IMR-90 (cell line): ENCODE data around the gene QSER1. TPM values are rescaled to one million over a fixed set of nuclear protein-coding genes. Genes with fewer than 3 reads are reported as not detected.

Experiments used
- ATAC-seq: fragments of 200-7000 bp; cut with Tn5 transposase; 2 replicates; pipeline ENCODE4 v1.9.1; 2020; ENCODE audit warnings: low read depth, mild to moderate bottlenecking, moderate library complexity
- BruUV-seq: library from RNA; stranded (reverse); fragments of 400-500 nt; replicated peaks from 2 replicates; lab custom pipeline; 2021; lab: Mats Ljungman, UMichigan
- CTCF ChIA-PET: fragments of 300-600 bp; formaldehyde crosslinking; extraction: SDS; loops from one replicate; lab custom pipeline; 2021; ENCODE audit warnings: antibody characterized with exemption; lab: Yijun Ruan, JAX
- POLR2A ChIA-PET: fragments of 300-600 bp; sonication (Branson Sonifier 250); formaldehyde crosslinking; loops from one replicate; lab custom pipeline; 2022; ENCODE audit warnings: antibody characterized with exemption; ENCODE audit not compliant: unreplicated experiment; lab: Charles Lee
- DNase-seq: peaks from one replicate; pipeline ENCODE4 v3.0.0; 2013
- H2AFZ ChIP-seq: replicated peaks from 2 replicates; pipeline ENCODE3; 2013; ENCODE audit warnings: low read length, mild to moderate bottlenecking; ENCODE audit not compliant: poor library complexity
- H2AK5ac ChIP-seq: 2 replicates; pipeline ENCODE4 v1.6.1; 2013; ENCODE audit warnings: low read depth, low read length, inconsistent platforms
- H2AK9ac ChIP-seq: replicated peaks from 2 replicates; pipeline ENCODE3; 2013; ENCODE audit warnings: mild to moderate bottlenecking, low read depth, low read length, moderate library complexity; ENCODE audit not compliant: poor library complexity
- H2BK120ac ChIP-seq: 2 replicates; pipeline ENCODE4 v1.6.1; 2013; ENCODE audit warnings: low read depth, low read length, inconsistent platforms
- H2BK15ac ChIP-seq: 3 replicates; pipeline ENCODE4 v1.6.1; 2013; ENCODE audit warnings: low read depth, low read length, inconsistent platforms
- H2BK20ac ChIP-seq: 2 replicates; pipeline ENCODE4 v1.6.1; 2013; ENCODE audit warnings: low read depth, mild to moderate bottlenecking, inconsistent platforms, low read length, moderate library complexity
- H2BK5ac ChIP-seq: 2 replicates; pipeline ENCODE4 v1.6.1; 2013; ENCODE audit warnings: mild to moderate bottlenecking, low read depth, low read length, inconsistent platforms; ENCODE audit not compliant: poor library complexity, severe bottlenecking
- H3K14ac ChIP-seq: replicated peaks from 2 replicates; pipeline ENCODE4 v1.6.1; 2013; ENCODE audit warnings: low read depth, low read length, inconsistent platforms
- H3K18ac ChIP-seq: 2 replicates; pipeline ENCODE4 v1.6.1; 2013; ENCODE audit warnings: low read depth, low read length, control low read depth
- H3K23ac ChIP-seq: 2 replicates; pipeline ENCODE4 v1.6.1; 2013; ENCODE audit warnings: low read depth, low read length, inconsistent platforms
- H3K27ac ChIP-seq: 2 replicates; pipeline ENCODE4 v1.5.1; 2013; ENCODE audit warnings: mild to moderate bottlenecking, control low read depth, low read length; ENCODE audit not compliant: insufficient read depth
- H3K27me3 ChIP-seq: 2 replicates; pipeline ENCODE4 v1.6.1; 2013; ENCODE audit warnings: low read length; ENCODE audit not compliant: control insufficient read depth, insufficient read depth
- H3K36me3 ChIP-seq: 2 replicates; pipeline ENCODE4 v1.6.1; 2013; ENCODE audit warnings: low read length, mixed read lengths; ENCODE audit not compliant: control insufficient read depth, insufficient read depth
- H3K4ac ChIP-seq: 2 replicates; pipeline ENCODE4 v1.6.1; 2013; ENCODE audit warnings: low read depth, low read length, inconsistent platforms
- H3K4me1 ChIP-seq: 2 replicates; pipeline ENCODE4 v1.6.1; 2013; ENCODE audit warnings: low read length, mixed read lengths; ENCODE audit not compliant: control insufficient read depth, insufficient read depth
- H3K4me2 ChIP-seq: 2 replicates; pipeline ENCODE4 v1.6.1; 2013; ENCODE audit warnings: low read depth, mild to moderate bottlenecking, control low read depth, low read length, moderate library complexity
- H3K4me3 ChIP-seq: 2 replicates; pipeline ENCODE4 v1.5.1; 2013; ENCODE audit warnings: low read depth, mild to moderate bottlenecking, control low read depth, low read length, moderate library complexity; ENCODE audit not compliant: insufficient read depth
- H3K56ac ChIP-seq: 2 replicates; pipeline ENCODE4 v1.6.1; 2013; ENCODE audit warnings: low read length, inconsistent platforms; ENCODE audit not compliant: insufficient read depth; ENCODE audit errors: extremely low read depth
- H3K79me1 ChIP-seq, 2 experiments: 2 replicates each; pipeline ENCODE4 v1.6.1; 2013; ENCODE audit warnings: low read length in 2 of 2, inconsistent platforms in 1 of 2, low read depth in 1 of 2
- H3K9ac ChIP-seq: 2 replicates; pipeline ENCODE4 v1.6.1; 2013; ENCODE audit warnings: low read depth, low read length, control low read depth
- H3K9me1 ChIP-seq: 2 replicates; pipeline ENCODE4 v1.6.1; 2013; ENCODE audit warnings: low read length, inconsistent platforms; ENCODE audit not compliant: insufficient read depth
- H3K9me3 ChIP-seq: 2 replicates; pipeline ENCODE4 v1.6.1; 2013; ENCODE audit warnings: low read length; ENCODE audit not compliant: control insufficient read depth, insufficient read depth
- H4K20me1 ChIP-seq: 2 replicates; pipeline ENCODE4 v1.6.1; 2013; ENCODE audit warnings: low read length, inconsistent platforms; ENCODE audit not compliant: insufficient read depth
- H4K5ac ChIP-seq: 2 replicates; pipeline ENCODE4 v1.6.1; 2013; ENCODE audit warnings: mild to moderate bottlenecking, low read depth, low read length, control low read depth
- H4K8ac ChIP-seq, 2 experiments: 2 replicates each; pipeline ENCODE4 v1.6.1; 2013; ENCODE audit warnings: low read depth in 2 of 2, low read length in 2 of 2, control low read depth in 1 of 2, inconsistent platforms in 1 of 2
- H4K91ac ChIP-seq: 2 replicates; pipeline ENCODE4 v1.6.1; 2013; ENCODE audit warnings: low read depth, low read length, inconsistent platforms; ENCODE audit not compliant: insufficient read depth
- BHLHE40 ChIP-seq: fragments of 150-350 bp; IDR thresholded peaks from 2 replicates; pipeline ENCODE4 v1.6.1; 2016; ENCODE audit warnings: mild to moderate bottlenecking, low read depth, low read length
- CEBPB ChIP-seq: IDR thresholded peaks from 2 replicates; pipeline ENCODE4 v1.6.1; 2012; ENCODE audit warnings: low read depth, low read length, improper control_type of control experiment
- CHD1 ChIP-seq: IDR thresholded peaks from 2 replicates; pipeline ENCODE4 v1.6.1; 2012; ENCODE audit warnings: low read depth, low read length, improper control_type of control experiment
- FOS ChIP-seq: fragments of 150-350 bp; IDR thresholded peaks from 2 replicates; pipeline ENCODE4 v1.6.1; 2016; ENCODE audit warnings: low read depth, low read length
- MXI1 ChIP-seq: IDR thresholded peaks from 2 replicates; pipeline ENCODE4 v1.6.1; 2012; ENCODE audit warnings: low read depth, mild to moderate bottlenecking, low read length, moderate library complexity, borderline replicate concordance
- NFE2L2 ChIP-seq: fragments of 150-350 bp; IDR thresholded peaks from 2 replicates; pipeline ENCODE4 v1.6.1; 2016; ENCODE audit warnings: low read depth, mild to moderate bottlenecking, low read length
- POLR2A ChIP-seq: IDR thresholded peaks from 2 replicates; pipeline ENCODE4 v1.6.1; 2012; ENCODE audit warnings: mild to moderate bottlenecking, low read depth, low read length
- RAD21 ChIP-seq: IDR thresholded peaks from 2 replicates; pipeline ENCODE4 v1.6.1; 2012; ENCODE audit warnings: low read length, improper control_type of control experiment
- RFX5 ChIP-seq: IDR thresholded peaks from 2 replicates; pipeline ENCODE4 v1.8.0; 2012; ENCODE audit warnings: low read depth, mild to moderate bottlenecking, low read length, moderate library complexity
- SMC3 ChIP-seq: fragments of 150-350 bp; IDR thresholded peaks from 2 replicates; pipeline ENCODE4 v1.6.1; 2016; ENCODE audit warnings: low read depth, mild to moderate bottlenecking, antibody characterized with exemption, low read length, moderate library complexity
- WGBS, 2 experiments: methylation state at CpG; one replicate each; pipeline versions ENCODE4 v1.1.5 to v1.1.7; 2013; ENCODE audit warnings: missing lambda C conversion rate in 2 of 2; ENCODE audit not compliant: insufficient read length in 1 of 2; ENCODE audit errors: extremely low coverage in 2 of 2; 5-methylcytosine and 5-hydroxymethylcytosine counted together
- dilution Hi-C: fragments of 300-500 bp; cut with HindIII; formaldehyde crosslinking; loops from one replicate; pipeline ENCODE4 v1.14.3; 2018; ENCODE audit warnings: low sequenced_read_pairs; ENCODE audit not compliant: unreplicated experiment
- in situ Hi-C: fragments of 300-500 bp; cut with MboI; formaldehyde crosslinking; loops from 3 replicates; pipeline ENCODE4 v1.14.3; 2019; ENCODE audit warnings: low sequenced_read_pairs, inconsistent platforms, mixed read lengths
- intact Hi-C: fragments of 100-400 bp; cut with micrococcal nuclease; formaldehyde crosslinking; loops from 2 replicates; pipeline ENCODE4 v1.10.0; 2022
- polyA plus RNA-seq, 3 experiments: library from polyadenylated mRNA; depleted of rRNA; stranded (reverse); fragments of >200 nt; gene quantifications; 2 replicates each; pipeline ENCODE4 v1.2.3, GENCODE V29; 2012; ENCODE audit warnings: low replicate concordance in 1 of 3
- total RNA-seq: library from RNA; depleted of rRNA; stranded (reverse); fragments of >200 nt; gene quantifications from 2 replicates; pipeline ENCODE4 v1.2.3, GENCODE V29; 2012
- TF ChIP-seq, protein P1 (sequence below): fragments of 150-350 bp; IDR thresholded peaks from 2 replicates; pipeline ENCODE4 v1.6.1; 2016; ENCODE audit warnings: low read depth, mild to moderate bottlenecking, low read length, moderate library complexity, borderline replicate concordance

QSER1 gene
- total and polyA plus RNA-seq, 2 of the 4 experiments (the other 2 are of a cell fraction) = 5.9 to 15.6 TPM

DNA sequence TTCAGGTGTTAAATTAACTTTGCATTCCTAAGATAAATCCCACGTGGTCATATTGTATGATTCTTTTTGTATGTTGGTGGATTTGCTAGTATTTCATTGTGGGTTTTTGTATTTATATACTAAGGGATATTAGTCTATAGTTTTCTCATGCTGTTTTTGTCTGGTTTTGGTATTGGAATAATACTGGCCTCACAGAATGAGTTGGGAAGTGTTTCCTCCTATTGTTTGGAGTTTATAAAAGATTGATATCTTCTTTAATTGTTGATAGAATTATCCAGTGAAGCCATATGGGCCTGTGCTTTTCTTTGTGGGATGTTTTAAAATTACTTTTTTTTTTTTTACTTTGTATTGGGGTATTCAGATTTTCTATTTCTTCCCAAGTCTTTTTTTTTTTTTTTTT lies 59.8 kb downstream of the QSER1 start:
- Histone ChIP-seq H3K27ac (no peak overlapping the region), H2AK9ac (no peak overlapping the region), H2AFZ (no peak overlapping the region), H4K5ac (no peak overlapping the region), H3K4me3 (no peak overlapping the region), H3K4ac (no peak overlapping the region), H3K4me1 (no peaks in the 10 kb centered on the region), H3K56ac (no peak overlapping the region), H3K23ac (no peak overlapping the region), H3K36me3 (peaks cover 3% of the 10 kb centered on the region), H2BK5ac (no peak overlapping the region), H2BK120ac (no peak overlapping the region), H2BK15ac (no peak overlapping the region), H2BK20ac (no peak overlapping the region), H3K14ac (no peak overlapping the region), H3K27me3 (no peaks in the 10 kb centered on the region), H4K91ac (no peak overlapping the region), H3K9me3 (no peaks in the 10 kb centered on the region), H3K79me1 (peaks cover 0 to 16% of the 10 kb centered on the region in 2 experiments), H2AK5ac (no peak overlapping the region), H4K20me1 (no peaks in the 10 kb centered on the region), H3K9me1 (no peaks in the 10 kb centered on the region; the same call in 1 of the 2 replicates), H4K8ac (no peak overlapping the region), H3K18ac (no peak overlapping the region), H3K9ac (no peak overlapping the region), H3K4me2 (no peak overlapping the region)
- BruUV-seq = no TSS peak
- no CpG with 5 or more reads among the region's 1 CpG for WGBS, 2 experiments
- ChIA-PET POLR2A (interaction anchor here (0.6 kb wide), 1 partner anchor 14 kb away, joined by 5 read pairs; no protein-coding TSS in a partner anchor), CTCF (no interaction called here)
- no peak for DNase-seq
- in situ Hi-C loops = no loop called here
- intact Hi-C loops = loop anchor here (10.0 kb wide), 1 partner anchor 392 kb away; no protein-coding TSS in a partner anchor
- TF ChIP-seq FOS (no peak), POLR2A (no peak), CEBPB (no peak), NFE2L2 (no peak), BHLHE40 (no peak), RAD21 (no peak), SMC3 (no peak), MXI1 (no peak), RFX5 (no peak), CHD1 (no peak)
- TF ChIP-seq, protein P1, sequence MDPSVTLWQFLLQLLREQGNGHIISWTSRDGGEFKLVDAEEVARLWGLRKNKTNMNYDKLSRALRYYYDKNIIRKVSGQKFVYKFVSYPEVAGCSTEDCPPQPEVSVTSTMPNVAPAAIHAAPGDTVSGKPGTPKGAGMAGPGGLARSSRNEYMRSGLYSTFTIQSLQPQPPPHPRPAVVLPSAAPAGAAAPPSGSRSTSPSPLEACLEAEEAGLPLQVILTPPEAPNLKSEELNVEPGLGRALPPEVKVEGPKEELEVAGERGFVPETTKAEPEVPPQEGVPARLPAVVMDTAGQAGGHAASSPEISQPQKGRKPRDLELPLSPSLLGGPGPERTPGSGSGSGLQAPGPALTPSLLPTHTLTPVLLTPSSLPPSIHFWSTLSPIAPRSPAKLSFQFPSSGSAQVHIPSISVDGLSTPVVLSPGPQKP = no peak
- no peak for ATAC-seq
- dilution Hi-C loops = no loop called here
